Measurements from ENCODE around the gene NCOR1.

DNA sequence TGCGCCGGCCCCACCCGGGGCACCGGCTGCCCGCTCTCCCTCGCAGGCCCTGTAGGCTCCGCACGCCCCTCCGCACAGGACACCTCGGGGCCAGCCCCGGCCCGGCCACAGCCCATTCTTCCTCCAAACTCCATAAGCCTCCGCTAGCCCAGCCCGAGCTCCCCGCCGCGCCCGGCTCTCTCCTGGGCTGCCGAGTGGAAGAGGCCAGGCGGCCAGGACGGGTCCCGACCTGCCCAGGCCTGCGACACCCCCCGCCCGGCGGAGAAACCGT is 397 bp downstream of the NCOR1 start:
- TF ChIP-seq ARNTL (CRISPR knock-in tag; IDR thresholded peaks at IDR 0.05; ENCODE audit: borderline replicate concordance, low read depth): no peak
- TF ChIP-seq ZFP3 (CRISPR knock-in tag; IDR thresholded peaks at IDR 0.05): no peak
- TF ChIP-seq PATZ1 (CRISPR knock-in tag; IDR thresholded peaks at IDR 0.05; ENCODE audit: borderline replicate concordance): no peak
- no peak for TF ChIP-seq ZNF70 (CRISPR knock-in tag; IDR thresholded peaks at IDR 0.05)
- TF ChIP-seq BACH2 (CRISPR knock-in tag; IDR thresholded peaks at IDR 0.05; ENCODE audit: borderline replicate concordance): no peak
- no peak for TF ChIP-seq ZNF565 (CRISPR knock-in tag; conservative IDR thresholded peaks at IDR 0.05; ENCODE audit: low read depth)
- TF ChIP-seq RARB (CRISPR knock-in tag; IDR thresholded peaks at IDR 0.05): no peak
- TF ChIP-seq ISL1 (CRISPR knock-in tag; IDR thresholded peaks at IDR 0.05): no peak
- no peak for TF ChIP-seq ZFP30 (CRISPR knock-in tag; IDR thresholded peaks at IDR 0.05)
- TF ChIP-seq, protein P1, sequence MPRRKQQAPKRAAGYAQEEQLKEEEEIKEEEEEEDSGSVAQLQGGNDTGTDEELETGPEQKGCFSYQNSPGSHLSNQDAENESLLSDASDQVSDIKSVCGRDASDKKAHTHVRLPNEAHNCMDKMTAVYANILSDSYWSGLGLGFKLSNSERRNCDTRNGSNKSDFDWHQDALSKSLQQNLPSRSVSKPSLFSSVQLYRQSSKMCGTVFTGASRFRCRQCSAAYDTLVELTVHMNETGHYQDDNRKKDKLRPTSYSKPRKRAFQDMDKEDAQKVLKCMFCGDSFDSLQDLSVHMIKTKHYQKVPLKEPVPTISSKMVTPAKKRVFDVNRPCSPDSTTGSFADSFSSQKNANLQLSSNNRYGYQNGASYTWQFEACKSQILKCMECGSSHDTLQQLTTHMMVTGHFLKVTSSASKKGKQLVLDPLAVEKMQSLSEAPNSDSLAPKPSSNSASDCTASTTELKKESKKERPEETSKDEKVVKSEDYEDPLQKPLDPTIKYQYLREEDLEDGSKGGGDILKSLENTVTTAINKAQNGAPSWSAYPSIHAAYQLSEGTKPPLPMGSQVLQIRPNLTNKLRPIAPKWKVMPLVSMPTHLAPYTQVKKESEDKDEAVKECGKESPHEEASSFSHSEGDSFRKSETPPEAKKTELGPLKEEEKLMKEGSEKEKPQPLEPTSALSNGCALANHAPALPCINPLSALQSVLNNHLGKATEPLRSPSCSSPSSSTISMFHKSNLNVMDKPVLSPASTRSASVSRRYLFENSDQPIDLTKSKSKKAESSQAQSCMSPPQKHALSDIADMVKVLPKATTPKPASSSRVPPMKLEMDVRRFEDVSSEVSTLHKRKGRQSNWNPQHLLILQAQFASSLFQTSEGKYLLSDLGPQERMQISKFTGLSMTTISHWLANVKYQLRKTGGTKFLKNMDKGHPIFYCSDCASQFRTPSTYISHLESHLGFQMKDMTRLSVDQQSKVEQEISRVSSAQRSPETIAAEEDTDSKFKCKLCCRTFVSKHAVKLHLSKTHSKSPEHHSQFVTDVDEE (CRISPR knock-in tag; IDR thresholded peaks at IDR 0.05): no peak
- no peak for TF ChIP-seq GLIS3 (CRISPR knock-in tag; IDR thresholded peaks at IDR 0.05)
- no peak for TF ChIP-seq CSDC2 (CRISPR knock-in tag; IDR thresholded peaks at IDR 0.05)

Data from SK-N-SH treated with all-trans-retinoic acid at 6 μM for 48 hours (cell line).